Stimulated activated naive CD4-positive, alpha-beta T cell treated with Interleukin-2 at 50 U/mL for 16 hours (primary cell): ENCODE data around the gene SLC52A1.

Experiments used
- DNase-seq: peaks from one replicate; lab custom pipeline; 2025; lab: John Stamatoyannopoulos, UW

Gene SLC52A1

GRCh38 chr17:4987767-4988567 is 47.3 kb downstream of the SLC52A1 start:
- no peak for DNase-seq

- peak; percentile 89 for DNase-seq
Observed at GRCh38 chr17:4986951-4987766, 48.1 kb downstream of the SLC52A1 start, which contains the start of gene CAMTA2. Gene CAMTA2, minus strand, starts transcription at chr17:4987675. Its CDS starts 1,453 bp downstream, at chr17:4986222.

DNA sequence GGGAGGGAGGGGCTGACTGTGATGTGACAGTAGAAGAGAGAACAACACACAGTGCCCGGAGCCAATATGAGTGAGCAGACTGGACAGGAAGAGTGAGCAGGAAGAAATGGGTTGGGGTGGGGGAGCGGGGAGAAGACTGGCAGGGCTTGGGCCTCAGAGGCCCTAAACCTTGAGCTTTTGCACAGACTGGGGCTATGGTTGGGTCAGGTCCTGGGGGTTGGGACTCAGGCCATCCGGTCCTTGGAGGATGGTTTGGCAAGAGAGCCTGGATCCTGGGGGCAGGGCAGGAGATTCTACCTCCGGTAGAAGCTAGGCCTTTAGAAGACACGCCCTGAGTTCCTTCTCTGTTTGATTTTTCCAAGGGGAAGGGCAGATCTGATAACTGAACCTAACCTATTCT is 48.8 kb downstream of the SLC52A1 start:
- DNase-seq: no peak
